Measurements from ENCODE around the gene POU2AF1. TPM values are rescaled to one million over a fixed set of nuclear protein-coding genes. Genes with fewer than 3 reads are reported as not detected.

The POU2AF1 gene, protein sequence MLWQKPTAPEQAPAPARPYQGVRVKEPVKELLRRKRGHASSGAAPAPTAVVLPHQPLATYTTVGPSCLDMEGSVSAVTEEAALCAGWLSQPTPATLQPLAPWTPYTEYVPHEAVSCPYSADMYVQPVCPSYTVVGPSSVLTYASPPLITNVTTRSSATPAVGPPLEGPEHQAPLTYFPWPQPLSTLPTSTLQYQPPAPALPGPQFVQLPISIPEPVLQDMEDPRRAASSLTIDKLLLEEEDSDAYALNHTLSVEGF
- 0.11 TPM for total RNA-seq

- no peak within 1 kb of the TSS for H3K4me3 ChIP-seq
- intact Hi-C loops (cut with DNase I) = no loop called here
These were observed at the start of gene POU2AF1 for GRCh38 chr11:111378861-111379601. Gene POU2AF1 (minus strand): TSS chr11:111379275. CDS start chr11:111379177, 98 bp downstream.

DNA sequence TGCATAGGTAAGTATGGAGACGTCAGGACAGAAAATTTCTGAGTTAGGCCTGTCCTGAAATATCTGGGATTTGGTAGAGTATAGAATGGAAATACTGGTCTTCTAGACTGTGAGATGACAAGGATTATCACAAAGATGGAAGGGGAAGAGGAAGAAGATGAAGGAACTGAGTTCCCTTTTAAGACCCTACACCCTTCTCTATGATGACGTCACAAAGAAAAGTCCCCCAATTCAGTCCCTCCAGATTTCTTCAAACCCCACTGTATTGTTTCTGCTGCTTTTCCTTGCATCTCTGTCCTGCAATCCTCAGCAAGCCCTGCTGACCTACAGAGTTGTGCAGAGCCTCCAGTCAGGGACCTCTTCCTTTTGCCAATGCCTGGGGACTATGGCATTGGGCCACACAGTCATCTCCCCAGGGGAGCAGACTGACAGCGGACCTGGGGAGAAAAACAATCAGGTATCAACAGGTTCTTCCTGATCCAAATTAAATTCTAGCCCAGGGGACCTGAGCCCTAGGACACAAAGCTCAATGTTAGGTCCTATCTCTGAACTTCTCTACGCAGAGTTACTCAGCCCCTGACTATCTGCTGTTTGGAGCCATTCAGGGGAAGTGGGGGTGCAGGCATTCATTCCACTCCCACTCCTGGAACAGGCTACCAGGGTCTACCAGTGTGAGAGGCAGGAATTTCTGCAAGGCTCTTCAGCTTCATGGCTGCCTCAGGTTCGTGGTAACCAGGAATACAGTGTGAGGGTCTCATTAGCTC is 49.2 kb upstream of the POU2AF1 start:
- TF ChIP-seq, protein P1, sequence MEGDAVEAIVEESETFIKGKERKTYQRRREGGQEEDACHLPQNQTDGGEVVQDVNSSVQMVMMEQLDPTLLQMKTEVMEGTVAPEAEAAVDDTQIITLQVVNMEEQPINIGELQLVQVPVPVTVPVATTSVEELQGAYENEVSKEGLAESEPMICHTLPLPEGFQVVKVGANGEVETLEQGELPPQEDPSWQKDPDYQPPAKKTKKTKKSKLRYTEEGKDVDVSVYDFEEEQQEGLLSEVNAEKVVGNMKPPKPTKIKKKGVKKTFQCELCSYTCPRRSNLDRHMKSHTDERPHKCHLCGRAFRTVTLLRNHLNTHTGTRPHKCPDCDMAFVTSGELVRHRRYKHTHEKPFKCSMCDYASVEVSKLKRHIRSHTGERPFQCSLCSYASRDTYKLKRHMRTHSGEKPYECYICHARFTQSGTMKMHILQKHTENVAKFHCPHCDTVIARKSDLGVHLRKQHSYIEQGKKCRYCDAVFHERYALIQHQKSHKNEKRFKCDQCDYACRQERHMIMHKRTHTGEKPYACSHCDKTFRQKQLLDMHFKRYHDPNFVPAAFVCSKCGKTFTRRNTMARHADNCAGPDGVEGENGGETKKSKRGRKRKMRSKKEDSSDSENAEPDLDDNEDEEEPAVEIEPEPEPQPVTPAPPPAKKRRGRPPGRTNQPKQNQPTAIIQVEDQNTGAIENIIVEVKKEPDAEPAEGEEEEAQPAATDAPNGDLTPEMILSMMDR (IDR thresholded peaks at IDR 0.05) = no peak
- Histone ChIP-seq H3K36me3 (no peaks in the 10 kb centered on the region), H3K9me3 (no peaks in the 10 kb centered on the region), H3K27ac (no peak overlapping the region), H3K4me3 (no peak overlapping the region), H3K27me3 (no peaks in the 10 kb centered on the region), H3K4me1 (no peaks in the 10 kb centered on the region)
- DNase-seq (ENCODE audit: low spot score in 2 of 2) = no peak
- intact Hi-C loops (cut with DNase I) = no loop called here

More at GRCh38 chr11:111378861-111379601, at the start of gene POU2AF1:
- H3K4me1 ChIP-seq = no peaks in the 10 kb centered on the region
- H3K36me3 ChIP-seq = no peaks in the 10 kb centered on the region
- no peaks in the 10 kb centered on the region for H3K27me3 ChIP-seq
- no peak within 1 kb of the TSS for H3K27ac ChIP-seq
- TF ChIP-seq, protein P1 (IDR thresholded peaks at IDR 0.05) = no peak
- no peak for DNase-seq (ENCODE audit: low spot score in 2 of 2)
- no peaks in the 10 kb centered on the region for H3K9me3 ChIP-seq

DNA sequence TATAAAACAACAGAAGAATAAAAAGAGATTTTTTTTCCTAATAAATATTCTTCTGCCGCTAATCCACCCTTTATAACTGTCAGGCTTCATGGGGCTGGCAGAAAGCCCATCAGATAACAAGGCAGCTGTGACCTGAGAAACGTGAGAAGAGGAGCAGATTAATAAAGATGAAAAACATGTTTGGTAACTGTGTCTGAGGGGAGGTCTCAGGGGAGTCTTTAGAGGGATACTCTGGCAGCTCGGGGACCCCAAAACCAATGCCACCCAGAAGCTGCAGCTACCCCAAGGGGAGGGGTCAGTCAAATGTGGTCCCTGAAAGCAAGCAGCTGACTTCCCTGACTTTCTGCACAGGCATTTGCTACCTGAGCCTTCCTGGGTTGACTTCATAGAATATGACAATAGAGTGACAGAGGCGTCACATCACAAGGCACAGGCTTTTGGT is 48.4 kb upstream of the POU2AF1 start:
- no peaks in the 10 kb centered on the region for H3K36me3 ChIP-seq
- intact Hi-C loops (cut with DNase I) = no loop called here
- no peaks in the 10 kb centered on the region for H3K27me3 ChIP-seq
- H3K27ac ChIP-seq = no peak overlapping the region
- H3K9me3 ChIP-seq = no peaks in the 10 kb centered on the region
- DNase-seq (ENCODE audit: low spot score in 2 of 2) = no peak
- no peaks in the 10 kb centered on the region for H3K4me1 ChIP-seq
- no peak overlapping the region for H3K4me3 ChIP-seq
- TF ChIP-seq, protein P1 (IDR thresholded peaks at IDR 0.05) = no peak

DNA sequence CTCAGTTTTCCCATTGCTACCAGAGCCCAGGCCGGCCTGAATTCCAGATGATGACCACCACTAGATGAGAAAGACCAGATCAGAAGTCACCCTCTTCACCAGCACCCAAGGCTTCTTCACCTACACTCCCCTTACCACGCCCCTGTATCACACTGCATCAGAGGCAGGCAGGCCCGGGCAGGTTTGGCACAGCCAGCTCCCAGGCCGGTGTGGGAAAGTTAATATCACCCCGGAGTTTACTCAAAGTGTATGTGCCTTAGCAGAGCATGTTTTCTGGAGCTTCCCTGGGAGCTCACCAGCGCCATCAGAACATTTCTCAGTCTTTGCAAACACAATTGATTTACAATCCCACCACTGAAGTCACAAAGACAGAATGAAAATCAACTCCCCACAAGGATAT is 47.5 kb upstream of the POU2AF1 start:
- intact Hi-C loops (cut with DNase I) = no loop called here
- Histone ChIP-seq H3K27me3 (no peaks in the 10 kb centered on the region), H3K9me3 (no peaks in the 10 kb centered on the region), H3K36me3 (no peaks in the 10 kb centered on the region), H3K4me1 (no peaks in the 10 kb centered on the region), H3K27ac (no peak overlapping the region), H3K4me3 (no peak overlapping the region)
- no peak for DNase-seq (ENCODE audit: low spot score in 2 of 2)
- TF ChIP-seq, protein P1 (IDR thresholded peaks at IDR 0.05) = no peak

DNA sequence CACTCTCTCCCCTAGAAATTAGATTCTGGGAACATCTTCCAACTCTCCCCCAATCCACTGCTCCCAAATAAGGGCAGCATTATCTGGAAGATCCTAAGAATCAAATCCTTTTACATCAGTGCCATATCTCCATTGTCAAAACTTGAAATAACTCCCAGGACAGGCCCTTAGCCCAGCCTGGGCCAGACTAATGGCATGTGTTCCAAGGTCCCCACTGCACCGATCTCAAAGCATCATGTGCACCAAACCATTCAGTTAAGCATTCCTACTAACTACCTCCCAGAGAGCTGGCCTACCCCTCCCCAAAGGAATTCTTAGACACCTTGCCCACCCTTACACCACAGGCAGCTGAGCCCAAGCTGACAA is 44.2 kb upstream of the POU2AF1 start:
- Histone ChIP-seq H3K27me3 (no peaks in the 10 kb centered on the region), H3K4me3 (no peak overlapping the region), H3K4me1 (peaks cover 10 to 12% of the 10 kb centered on the region in 2 donors), H3K27ac (no peak overlapping the region), H3K9me3 (no peaks in the 10 kb centered on the region), H3K36me3 (no peaks in the 10 kb centered on the region)
- DNase-seq (ENCODE audit: low spot score in 2 of 2) = no peak
- TF ChIP-seq, protein P1 (IDR thresholded peaks at IDR 0.05) = no peak
- intact Hi-C loops (cut with DNase I) = loop anchor here (1.0 to 2.0 kb wide), 2 partner anchors 124 to 140 kb away; partner anchors contain the start of gene POU2AF3
